ENCODE measurements around the gene LRP4.

- TF ChIP-seq CTCF (conservative IDR thresholded peaks at IDR 0.05; ENCODE audit: low read depth, low read length): no peak
- no peak for TF ChIP-seq EZH2 (IDR thresholded peaks at IDR 0.05; ENCODE audit: low read length, unreplicated experiment)
- no peak for TF ChIP-seq EZH2phosphoT487 (IDR thresholded peaks at IDR 0.05; ENCODE audit: borderline replicate concordance, low read length)
These were observed 62.5 kb downstream of the LRP4 start for GRCh38 chr11:46855863-46856262.

Data from PC-3 (cell line).